ENCODE data around the gene FBXO42. TPM values are rescaled to one million over a fixed set of nuclear protein-coding genes. Genes with fewer than 3 reads are reported as not detected.

Gene FBXO42
- total and polyA plus RNA-seq, 9 of the 15 experiments (the other 6 are each of a cell fraction or from before 2014, with no cell fraction given): 7.2 to 24.8 (median 17.4) TPM

GRCh38 chr1:16266411-16267118 is 85.7 kb downstream of the FBXO42 start (continued):
- no peak for TF ChIP-seq ZNF124 (CRISPR knock-in tag; IDR thresholded peaks at IDR 0.05)
- TF ChIP-seq, protein P1, sequence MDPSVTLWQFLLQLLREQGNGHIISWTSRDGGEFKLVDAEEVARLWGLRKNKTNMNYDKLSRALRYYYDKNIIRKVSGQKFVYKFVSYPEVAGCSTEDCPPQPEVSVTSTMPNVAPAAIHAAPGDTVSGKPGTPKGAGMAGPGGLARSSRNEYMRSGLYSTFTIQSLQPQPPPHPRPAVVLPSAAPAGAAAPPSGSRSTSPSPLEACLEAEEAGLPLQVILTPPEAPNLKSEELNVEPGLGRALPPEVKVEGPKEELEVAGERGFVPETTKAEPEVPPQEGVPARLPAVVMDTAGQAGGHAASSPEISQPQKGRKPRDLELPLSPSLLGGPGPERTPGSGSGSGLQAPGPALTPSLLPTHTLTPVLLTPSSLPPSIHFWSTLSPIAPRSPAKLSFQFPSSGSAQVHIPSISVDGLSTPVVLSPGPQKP (CRISPR knock-in tag; IDR thresholded peaks at IDR 0.05): no peak
- no peak for TF ChIP-seq CGGBP1 (CRISPR knock-in tag; IDR thresholded peaks at IDR 0.05)
- no peak for TF ChIP-seq EZH2 (IDR thresholded peaks at IDR 0.05; ENCODE audit: borderline replicate concordance, low read depth, low read length)
- peak; percentile 76; the same call in 1 of the 2 replicates for TF ChIP-seq MAFF (IDR thresholded peaks at IDR 0.05; ENCODE audit: low read length)
- TF ChIP-seq L3MBTL2 (IDR thresholded peaks at IDR 0.05): peak; percentile 28; the same call in 1 of the 2 replicates
- no peak for TF ChIP-seq ZNF512 (tag; IDR thresholded peaks at IDR 0.05)
- TF ChIP-seq ZNF146 (CRISPR knock-in tag; IDR thresholded peaks at IDR 0.05; ENCODE audit: unreplicated experiment): no peak
- no peak for TF ChIP-seq BCLAF1 (IDR thresholded peaks at IDR 0.05; ENCODE audit: borderline replicate concordance in 1 of 2, control insufficient read depth in 1 of 2, low read depth in 2 of 2, low read length in 1 of 2)
- no peak for TF ChIP-seq PURB (CRISPR knock-in tag; IDR thresholded peaks at IDR 0.05; ENCODE audit: low read depth)
- peak in 1 of 2 experiments; percentile 93; a peak in 2 of 4 replicates for TF ChIP-seq TBL1XR1 (IDR thresholded peaks at IDR 0.05; ENCODE audit: low read length in 2 of 2)
- no peak for TF ChIP-seq ZBTB7A (IDR thresholded peaks at IDR 0.05; ENCODE audit: borderline replicate concordance, control insufficient read depth, low read depth, low read length)
- no peak for TF ChIP-seq ZNF263 (CRISPR knock-in tag; IDR thresholded peaks at IDR 0.05; ENCODE audit: borderline replicate concordance)
- TF ChIP-seq EWSR1 (IDR thresholded peaks at IDR 0.05; ENCODE audit: borderline replicate concordance, low read depth, partially characterized antibody): no peak
- peak; percentile 56 for TF ChIP-seq ZNF239 (CRISPR knock-in tag; IDR thresholded peaks at IDR 0.05)
- no peak for TF ChIP-seq ZC3H4 (CRISPR knock-in tag; IDR thresholded peaks at IDR 0.05; ENCODE audit: borderline replicate concordance)
- TF ChIP-seq, protein P2, sequence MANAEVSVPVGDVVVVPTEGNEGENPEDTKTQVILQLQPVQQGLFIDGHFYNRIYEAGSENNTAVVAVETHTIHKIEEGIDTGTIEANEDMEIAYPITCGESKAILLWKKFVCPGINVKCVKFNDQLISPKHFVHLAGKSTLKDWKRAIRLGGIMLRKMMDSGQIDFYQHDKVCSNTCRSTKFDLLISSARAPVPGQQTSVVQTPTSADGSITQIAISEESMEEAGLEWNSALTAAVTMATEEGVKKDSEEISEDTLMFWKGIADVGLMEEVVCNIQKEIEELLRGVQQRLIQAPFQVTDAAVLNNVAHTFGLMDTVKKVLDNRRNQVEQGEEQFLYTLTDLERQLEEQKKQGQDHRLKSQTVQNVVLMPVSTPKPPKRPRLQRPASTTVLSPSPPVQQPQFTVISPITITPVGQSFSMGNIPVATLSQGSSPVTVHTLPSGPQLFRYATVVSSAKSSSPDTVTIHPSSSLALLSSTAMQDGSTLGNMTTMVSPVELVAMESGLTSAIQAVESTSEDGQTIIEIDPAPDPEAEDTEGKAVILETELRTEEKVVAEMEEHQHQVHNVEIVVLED (CRISPR knock-in tag; IDR thresholded peaks at IDR 0.05): 0 out of 2 replicates have a peak, but pooled peaks have one; percentile 31
- no peak for TF ChIP-seq SUPT5H (IDR thresholded peaks at IDR 0.05)
- TF ChIP-seq MEF2D (tag; conservative IDR thresholded peaks at IDR 0.05; ENCODE audit: low read depth): peak; percentile 84
- TF ChIP-seq GABPA (tag; conservative IDR thresholded peaks at IDR 0.05; ENCODE audit: low read depth): no peak

Data from K562 (cell line).